IgD-negative memory B cell (primary cell): Measurements from ENCODE around the gene ADAMTS17. TPM values are rescaled to one million over a fixed set of nuclear protein-coding genes. Genes with fewer than 3 reads are reported as not detected.

Experiments
- H3K27ac Mint-ChIP-seq, 3 donors: one replicate each; pipeline ENCODE4 v1.8.0; 2020 to 2022; ENCODE audit warnings: mild to moderate bottlenecking in 3 of 3, mixed read lengths in 3 of 3, moderate library complexity in 1 of 3
- H3K27me3 Mint-ChIP-seq: one replicate; pipeline ENCODE4 v1.8.0; 2021; ENCODE audit warnings: mixed read lengths
- H3K36me3 Mint-ChIP-seq: one replicate; pipeline ENCODE4 v1.8.0; 2020; ENCODE audit warnings: mild to moderate bottlenecking, mixed read lengths
- H3K4me1 Mint-ChIP-seq, 3 donors: one replicate each; pipeline ENCODE4 v1.8.0; 2020 to 2022; ENCODE audit warnings: mixed read lengths in 3 of 3, mild to moderate bottlenecking in 1 of 3
- H3K4me3 Mint-ChIP-seq, 4 donors: one replicate each; pipeline ENCODE4 v1.8.0; 2020 to 2022; ENCODE audit warnings: mild to moderate bottlenecking in 4 of 4, mixed read lengths in 4 of 4, moderate library complexity in 3 of 4
- H3K9me3 Mint-ChIP-seq, 3 donors: one replicate each; pipeline ENCODE4 v1.8.0; 2020 to 2021; ENCODE audit warnings: mixed read lengths in 3 of 3, mild to moderate bottlenecking in 1 of 3
- polyA plus RNA-seq: library from polyadenylated mRNA; unstranded; fragments of 300-500 nt; fragmentation: Illumina TruSeq; gene quantifications from one replicate; pipeline ENCODE4 v1.2.3, GENCODE V29; 2021

ADAMTS17 gene
- polyA plus RNA-seq, 1 donor from 2014 or later = not detected

- no peaks in the 10 kb centered on the region for H3K36me3 Mint-ChIP-seq
- H3K9me3 Mint-ChIP-seq = peaks cover 0 to 8% (median 2%) of the 10 kb centered on the region in 3 donors
- no peak overlapping the region for H3K4me3 Mint-ChIP-seq
- no peaks in the 10 kb centered on the region for H3K4me1 Mint-ChIP-seq
- peaks cover 6% of the 10 kb centered on the region for H3K27me3 Mint-ChIP-seq
- H3K27ac Mint-ChIP-seq = no peak overlapping the region
Measured at GRCh38 chr15:100308608-100309007, 33.2 kb downstream of the ADAMTS17 start.

GRCh38 chr15:100308213-100308600 lies 33.6 kb downstream of the ADAMTS17 start:
- Mint-ChIP-seq H3K9me3 (peaks cover 0 to 8% (median 2%) of the 10 kb centered on the region in 3 donors), H3K27ac (no peak overlapping the region), H3K4me1 (no peaks in the 10 kb centered on the region)

GRCh38 chr15:100307241-100308212 lies 34.2 kb downstream of the ADAMTS17 start:
- Mint-ChIP-seq H3K36me3 (no peaks in the 10 kb centered on the region), H3K27me3 (peaks cover 6% of the 10 kb centered on the region), H3K27ac (no peak overlapping the region), H3K9me3 (peaks cover 0 to 7% (median 2%) of the 10 kb centered on the region in 3 donors), H3K4me1 (no peaks in the 10 kb centered on the region), H3K4me3 (no peak overlapping the region)

More at GRCh38 chr15:100308213-100308600, 33.6 kb downstream of the ADAMTS17 start:
- H3K4me3 Mint-ChIP-seq = no peak overlapping the region
- H3K27me3 Mint-ChIP-seq = peaks cover 6% of the 10 kb centered on the region
- H3K36me3 Mint-ChIP-seq = no peaks in the 10 kb centered on the region

GRCh38 chr15:100306098-100306497 lies 35.7 kb downstream of the ADAMTS17 start:
- no peak overlapping the region for H3K27ac Mint-ChIP-seq

GRCh38 chr15:100301910-100302431 lies 39.8 kb downstream of the ADAMTS17 start:
- Mint-ChIP-seq H3K27ac (no peak overlapping the region), H3K9me3 (peaks cover 5 to 14% (median 11%) of the 10 kb centered on the region in 3 donors), H3K4me1 (no peaks in the 10 kb centered on the region), H3K4me3 (no peak overlapping the region), H3K27me3 (peaks cover 1% of the 10 kb centered on the region), H3K36me3 (no peaks in the 10 kb centered on the region)

More at GRCh38 chr15:100306098-100306497, 35.7 kb downstream of the ADAMTS17 start:
- H3K4me3 Mint-ChIP-seq = no peak overlapping the region
- peaks cover 0 to 8% (median 5%) of the 10 kb centered on the region in 3 donors for H3K9me3 Mint-ChIP-seq
- H3K27me3 Mint-ChIP-seq = peaks cover 4% of the 10 kb centered on the region
- no peaks in the 10 kb centered on the region for H3K36me3 Mint-ChIP-seq
- no peaks in the 10 kb centered on the region for H3K4me1 Mint-ChIP-seq

GRCh38 chr15:100298257-100298656 lies 43.5 kb downstream of the ADAMTS17 start:
- H3K27ac Mint-ChIP-seq = no peak overlapping the region
- no peaks in the 10 kb centered on the region for H3K4me1 Mint-ChIP-seq
- peaks cover 9 to 20% (median 17%) of the 10 kb centered on the region in 3 donors for H3K9me3 Mint-ChIP-seq
- no peak overlapping the region for H3K4me3 Mint-ChIP-seq
- peaks cover 3% of the 10 kb centered on the region for H3K27me3 Mint-ChIP-seq
- H3K36me3 Mint-ChIP-seq = no peaks in the 10 kb centered on the region

GRCh38 chr15:100297812-100298211 lies 44.0 kb downstream of the ADAMTS17 start:
- Mint-ChIP-seq H3K4me1 (no peaks in the 10 kb centered on the region), H3K36me3 (no peaks in the 10 kb centered on the region), H3K9me3 (peaks cover 9 to 20% (median 17%) of the 10 kb centered on the region in 3 donors), H3K27me3 (peaks cover 3% of the 10 kb centered on the region), H3K4me3 (no peak overlapping the region), H3K27ac (no peak overlapping the region)

- no peaks in the 10 kb centered on the region for H3K36me3 Mint-ChIP-seq
- H3K27me3 Mint-ChIP-seq = peaks cover 3% of the 10 kb centered on the region
- no peaks in the 10 kb centered on the region for H3K4me1 Mint-ChIP-seq
- H3K4me3 Mint-ChIP-seq = no peak overlapping the region
- H3K9me3 Mint-ChIP-seq = peaks cover 12 to 14% (median 13%) of the 10 kb centered on the region in 3 donors
- H3K27ac Mint-ChIP-seq = no peak overlapping the region
Measured at GRCh38 chr15:100295939-100296565, 45.7 kb downstream of the ADAMTS17 start.

- H3K27ac Mint-ChIP-seq = no peak overlapping the region
- no peaks in the 10 kb centered on the region for H3K36me3 Mint-ChIP-seq
- no peak overlapping the region for H3K4me3 Mint-ChIP-seq
Measured at GRCh38 chr15:100292010-100292409, 49.8 kb downstream of the ADAMTS17 start.

GRCh38 chr15:100291106-100291505 lies 50.7 kb downstream of the ADAMTS17 start:
- Mint-ChIP-seq H3K36me3 (no peaks in the 10 kb centered on the region), H3K27me3 (no peaks in the 10 kb centered on the region), H3K4me3 (no peak overlapping the region), H3K27ac (no peak overlapping the region), H3K9me3 (peaks cover 6 to 12% (median 9%) of the 10 kb centered on the region in 3 donors), H3K4me1 (no peaks in the 10 kb centered on the region)

More at GRCh38 chr15:100292010-100292409, 49.8 kb downstream of the ADAMTS17 start:
- Mint-ChIP-seq H3K4me1 (no peaks in the 10 kb centered on the region), H3K9me3 (peaks cover 6 to 12% (median 9%) of the 10 kb centered on the region in 3 donors), H3K27me3 (peaks cover 2% of the 10 kb centered on the region)

- H3K4me3 Mint-ChIP-seq = no peak overlapping the region
- H3K9me3 Mint-ChIP-seq = peaks cover 0 to 4% (median 2%) of the 10 kb centered on the region in 3 donors
- H3K27me3 Mint-ChIP-seq = peaks cover 4% of the 10 kb centered on the region
- no peak overlapping the region for H3K27ac Mint-ChIP-seq
- no peaks in the 10 kb centered on the region for H3K36me3 Mint-ChIP-seq
- no peaks in the 10 kb centered on the region for H3K4me1 Mint-ChIP-seq
Measured at GRCh38 chr15:100285641-100286295, 56.0 kb downstream of the ADAMTS17 start.

GRCh38 chr15:100284701-100285100 lies 57.1 kb downstream of the ADAMTS17 start:
- Mint-ChIP-seq H3K36me3 (no peaks in the 10 kb centered on the region), H3K27me3 (peaks cover 4% of the 10 kb centered on the region), H3K4me1 (no peaks in the 10 kb centered on the region), H3K4me3 (no peak overlapping the region), H3K27ac (no peak overlapping the region), H3K9me3 (peaks cover 0 to 4% (median 2%) of the 10 kb centered on the region in 3 donors)

- Mint-ChIP-seq H3K36me3 (peaks cover 2% of the 10 kb centered on the region), H3K4me1 (no peaks in the 10 kb centered on the region), H3K27ac (no peak overlapping the region), H3K9me3 (peaks cover 0 to 4% (median 2%) of the 10 kb centered on the region in 3 donors), H3K27me3 (peaks cover 4% of the 10 kb centered on the region), H3K4me3 (no peak overlapping the region)
Measured at GRCh38 chr15:100284191-100284590, 57.6 kb downstream of the ADAMTS17 start.

- H3K4me1 Mint-ChIP-seq = no peaks in the 10 kb centered on the region
- H3K9me3 Mint-ChIP-seq = peaks cover 0 to 3% (median 2%) of the 10 kb centered on the region in 3 donors
- no peak overlapping the region for H3K27ac Mint-ChIP-seq
- H3K27me3 Mint-ChIP-seq = peaks cover 4% of the 10 kb centered on the region
- peak overlapping the region in 1 of 4 donors; percentile 58 for H3K4me3 Mint-ChIP-seq
- H3K36me3 Mint-ChIP-seq = peaks cover 2% of the 10 kb centered on the region
Measured at GRCh38 chr15:100281096-100281917, 60.5 kb downstream of the ADAMTS17 start.
